ENCODE data around the gene RALGDS.

DNA sequence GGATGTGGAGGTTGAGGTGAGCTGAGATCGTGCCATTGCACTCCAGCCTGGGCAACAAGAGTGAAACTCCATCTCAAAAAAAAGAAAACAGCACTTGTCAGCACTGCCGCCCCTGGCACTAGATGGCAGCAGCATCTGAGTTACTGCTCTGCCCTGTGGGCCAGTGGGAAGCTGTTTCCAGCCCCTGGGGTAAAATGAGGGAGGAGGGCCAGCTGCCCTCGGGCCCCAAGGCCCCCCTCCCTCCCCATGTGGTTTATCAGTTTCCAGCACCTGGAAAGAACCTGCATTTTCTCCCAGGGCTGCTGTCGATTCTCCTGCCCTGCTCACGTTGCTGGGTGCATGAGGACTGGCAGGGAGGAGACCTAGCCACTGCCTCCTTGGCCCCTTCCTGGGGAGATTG, 72.4 kb downstream of the RALGDS start:
- TF ChIP-seq ZNF184 (CRISPR knock-in tag; IDR thresholded peaks at IDR 0.05) (no peak), CUX1 (CRISPR knock-in tag; IDR thresholded peaks at IDR 0.05) (no peak), CTCF (IDR thresholded peaks at IDR 0.05 in 2 of 3, conservative IDR thresholded peaks at IDR 0.05 in 1 of 3; ENCODE audit: insufficient read depth in 2 of 3, low read depth in 1 of 3, low read length in 3 of 3) (peak; percentile 24 to 52 (median 45); a peak in 4 of 6 replicates)
